Measurements from ENCODE around the gene LSAMP. TPM values are rescaled to one million over a fixed set of nuclear protein-coding genes. Genes with fewer than 3 reads are reported as not detected.

The LSAMP gene
- total and polyA plus RNA-seq, 2 donors (not counting 1 experiment from before 2014, with no cell fraction given), result not detected

- no peaks in the 10 kb centered on the region for H3K9me3 ChIP-seq (ENCODE audit: control extremely low read depth in 1 of 3, control insufficient read depth in 2 of 3, insufficient read depth in 1 of 3, low read length in 2 of 3)
- no peak overlapping the region for H3K4me2 ChIP-seq (replicated peaks; ENCODE audit: low read depth, low read length, poor library complexity, severe bottlenecking)
- H2AFZ ChIP-seq (ENCODE audit: insufficient read depth, low read depth, low read length, poor library complexity, severe bottlenecking), result no peak overlapping the region
- no peak overlapping the region for H3K4me3 ChIP-seq (ENCODE audit: control extremely low read depth in 1 of 5, extremely low read depth in 1 of 5, insufficient read depth in 1 of 5, low read depth in 2 of 5, low read length in 4 of 5)
- ChIA-PET CTCF (no interaction called here), POLR2A (no interaction called here)
- no peaks in the 10 kb centered on the region for H3K79me2 ChIP-seq (ENCODE audit: control insufficient read depth, insufficient read depth, low read length)
- Mint-ChIP-seq H3K9me3 (ENCODE audit: insufficient read depth) (no peaks in the 10 kb centered on the region), H3K4me1 (no peaks in the 10 kb centered on the region), H3K27ac (no peak overlapping the region), H3K4me3 (no peak overlapping the region), H3K27me3 (no peaks in the 10 kb centered on the region)
- ATAC-seq (ENCODE audit: low read depth) (no peak), DNase-seq (no peak)
- no peaks in the 10 kb centered on the region for H3K36me3 ChIP-seq (replicated peaks in 1 of 2; ENCODE audit: control extremely low read depth in 1 of 2, control insufficient read depth in 1 of 2, extremely low read depth in 1 of 2, insufficient read depth in 2 of 2, low read length in 1 of 2)
- no peak overlapping the region for H3K27ac ChIP-seq (ENCODE audit: low read length in 2 of 2)
- H3K9ac ChIP-seq (ENCODE audit: low read length), result no peak overlapping the region
- WGBS (ENCODE audit: insufficient coverage), result no CpG with 5 or more reads among the region's 1 CpG
- TF ChIP-seq, protein P1, sequence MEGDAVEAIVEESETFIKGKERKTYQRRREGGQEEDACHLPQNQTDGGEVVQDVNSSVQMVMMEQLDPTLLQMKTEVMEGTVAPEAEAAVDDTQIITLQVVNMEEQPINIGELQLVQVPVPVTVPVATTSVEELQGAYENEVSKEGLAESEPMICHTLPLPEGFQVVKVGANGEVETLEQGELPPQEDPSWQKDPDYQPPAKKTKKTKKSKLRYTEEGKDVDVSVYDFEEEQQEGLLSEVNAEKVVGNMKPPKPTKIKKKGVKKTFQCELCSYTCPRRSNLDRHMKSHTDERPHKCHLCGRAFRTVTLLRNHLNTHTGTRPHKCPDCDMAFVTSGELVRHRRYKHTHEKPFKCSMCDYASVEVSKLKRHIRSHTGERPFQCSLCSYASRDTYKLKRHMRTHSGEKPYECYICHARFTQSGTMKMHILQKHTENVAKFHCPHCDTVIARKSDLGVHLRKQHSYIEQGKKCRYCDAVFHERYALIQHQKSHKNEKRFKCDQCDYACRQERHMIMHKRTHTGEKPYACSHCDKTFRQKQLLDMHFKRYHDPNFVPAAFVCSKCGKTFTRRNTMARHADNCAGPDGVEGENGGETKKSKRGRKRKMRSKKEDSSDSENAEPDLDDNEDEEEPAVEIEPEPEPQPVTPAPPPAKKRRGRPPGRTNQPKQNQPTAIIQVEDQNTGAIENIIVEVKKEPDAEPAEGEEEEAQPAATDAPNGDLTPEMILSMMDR (IDR thresholded peaks at IDR 0.05), result no peak
- no peaks in the 10 kb centered on the region for H3K4me1 ChIP-seq (ENCODE audit: control insufficient read depth in 2 of 2, insufficient read depth in 2 of 2, low read length in 2 of 2)
- H4K20me1 ChIP-seq (ENCODE audit: control insufficient read depth, insufficient read depth, low read length, poor library complexity, severe bottlenecking), result no peaks in the 10 kb centered on the region
- H3K27me3 ChIP-seq (replicated peaks in 1 of 4; ENCODE audit: control extremely low read depth in 1 of 4, control insufficient read depth in 3 of 4, insufficient read depth in 4 of 4, low read length in 3 of 4), result no peaks in the 10 kb centered on the region
- intact Hi-C loops (cut with micrococcal nuclease), result no loop called here
Measured at GRCh38 chr3:116064646-116065045, 380.6 kb downstream of the LSAMP start.

DNA sequence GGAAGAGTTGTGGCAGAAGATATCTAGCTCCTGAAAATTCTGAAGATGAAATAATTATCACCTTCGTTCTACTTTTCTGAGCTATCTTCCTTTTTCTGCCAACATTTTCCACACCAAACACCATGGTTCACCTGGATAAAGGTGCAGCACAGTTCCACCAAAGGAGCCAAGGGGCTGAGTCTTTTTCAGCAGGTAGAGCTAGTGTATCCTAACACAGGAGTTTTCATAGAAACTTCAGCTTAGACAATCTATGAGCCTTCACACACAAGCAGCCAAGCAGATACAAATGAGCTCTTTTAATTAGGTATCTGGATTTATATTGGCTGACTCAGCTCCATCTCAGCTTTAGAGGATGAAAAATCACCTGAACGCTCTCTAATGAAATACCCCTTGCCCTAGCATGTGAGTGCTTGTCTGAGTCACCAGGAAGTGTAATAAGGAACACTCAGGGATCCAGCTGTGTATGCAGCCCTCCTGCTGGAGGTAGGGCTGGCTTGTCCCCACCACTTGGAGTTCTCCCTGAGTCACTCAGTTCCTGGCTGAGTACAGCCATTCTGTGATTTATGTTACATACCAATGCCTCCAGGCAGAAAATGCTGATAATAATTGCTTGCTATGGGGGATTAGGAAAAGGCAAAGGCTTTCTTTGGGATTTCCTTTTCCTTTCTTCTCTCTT is 385.7 kb downstream of the LSAMP start:
- Mint-ChIP-seq H3K4me3 (no peak overlapping the region), H3K9me3 (ENCODE audit: insufficient read depth) (no peaks in the 10 kb centered on the region), H3K27me3 (no peaks in the 10 kb centered on the region), H3K27ac (no peak overlapping the region), H3K4me1 (peaks cover 10% of the 10 kb centered on the region)
- Histone ChIP-seq H2AFZ (ENCODE audit: insufficient read depth, low read depth, low read length, poor library complexity, severe bottlenecking) (no peak overlapping the region), H3K9ac (ENCODE audit: low read length) (no peak overlapping the region), H3K4me3 (ENCODE audit: control extremely low read depth in 1 of 5, extremely low read depth in 1 of 5, insufficient read depth in 1 of 5, low read depth in 2 of 5, low read length in 4 of 5) (no peak overlapping the region), H3K4me2 (replicated peaks; ENCODE audit: low read depth, low read length, poor library complexity, severe bottlenecking) (no peak overlapping the region), H3K27me3 (replicated peaks in 1 of 4; ENCODE audit: control extremely low read depth in 1 of 4, control insufficient read depth in 3 of 4, insufficient read depth in 4 of 4, low read length in 3 of 4) (no peaks in the 10 kb centered on the region), H3K9me3 (ENCODE audit: control extremely low read depth in 1 of 3, control insufficient read depth in 2 of 3, insufficient read depth in 1 of 3, low read length in 2 of 3) (no peaks in the 10 kb centered on the region), H3K27ac (ENCODE audit: low read length in 2 of 2) (no peak overlapping the region), H3K36me3 (replicated peaks in 1 of 2; ENCODE audit: control extremely low read depth in 1 of 2, control insufficient read depth in 1 of 2, extremely low read depth in 1 of 2, insufficient read depth in 2 of 2, low read length in 1 of 2) (no peaks in the 10 kb centered on the region), H3K79me2 (ENCODE audit: control insufficient read depth, insufficient read depth, low read length) (no peaks in the 10 kb centered on the region), H3K4me1 (ENCODE audit: control insufficient read depth in 2 of 2, insufficient read depth in 2 of 2, low read length in 2 of 2) (no peaks in the 10 kb centered on the region), H4K20me1 (ENCODE audit: control insufficient read depth, insufficient read depth, low read length, poor library complexity, severe bottlenecking) (no peaks in the 10 kb centered on the region)
- DNase-seq (no peak), ATAC-seq (ENCODE audit: low read depth) (no peak)
- 100% methylated on average over 1 of the region's 2 CpGs for WGBS (ENCODE audit: insufficient coverage)
- TF ChIP-seq, protein P1 (IDR thresholded peaks at IDR 0.05), result no peak
- no peak for TF ChIP-seq EZH2 (IDR thresholded peaks at IDR 0.05; ENCODE audit: borderline replicate concordance, insufficient read depth, low read depth, low read length, poor library complexity, severe bottlenecking)
- POLR2A ChIA-PET, result no interaction called here
- intact Hi-C loops (cut with micrococcal nuclease), result no loop called here
- CTCF ChIA-PET, result no interaction called here
